ENCODE results near the gene ZFYVE19. TPM values are rescaled to one million over a fixed set of nuclear protein-coding genes. Genes with fewer than 3 reads are reported as not detected.
A peak's percentile ranks its signal among the peaks of the same experiment; 100 is the strongest.

ZFYVE19 gene
- total RNA-seq, 4 donors from 2014 or later = 61.2 to 91.6 (median 69.9) TPM

DNA sequence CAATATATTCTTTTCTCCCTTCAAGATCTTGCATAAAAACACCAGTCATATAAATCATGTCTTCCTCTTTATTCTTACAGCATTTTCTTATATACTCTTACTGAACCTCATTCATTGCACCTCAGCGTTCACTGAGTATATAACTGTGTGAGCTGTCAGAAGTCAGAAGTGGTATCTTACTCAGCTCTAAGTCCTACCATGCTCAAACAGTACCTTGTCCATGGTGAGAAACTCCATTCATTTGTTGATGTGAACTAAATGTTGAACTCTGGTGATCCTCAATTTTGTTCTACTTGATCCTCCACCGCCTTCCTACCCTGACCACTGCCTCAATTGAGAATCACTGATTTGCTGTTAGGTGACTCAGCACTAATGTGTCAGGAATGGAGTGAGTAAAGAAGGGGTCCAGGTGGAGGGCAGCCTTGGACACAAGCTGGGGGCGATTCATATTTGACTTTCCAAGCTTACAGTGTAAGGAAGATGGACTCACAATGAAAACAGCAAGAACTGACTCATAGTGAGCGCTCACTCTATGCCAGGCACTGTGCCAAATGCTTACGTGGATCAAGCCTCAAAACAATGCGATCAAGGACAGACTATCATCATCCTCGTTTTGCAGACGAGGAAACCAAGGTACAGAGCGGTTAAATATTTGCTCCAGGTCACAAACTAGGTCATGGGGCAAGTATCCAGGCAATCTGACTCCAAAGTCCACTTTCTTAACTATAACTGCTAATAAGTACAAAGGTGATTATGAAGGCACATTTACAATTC lies 13.5 kb upstream of the ZFYVE19 start:
- no peak overlapping the region for H3K4me3 ChIP-seq
- H3K4me1 ChIP-seq = peaks cover 0 to 77% (median 34%) of the 10 kb centered on the region in 4 donors

GRCh38 chr15:40796041-40796440 lies 10.8 kb upstream of the ZFYVE19 start:
- Histone ChIP-seq H3K4me3 (no peak overlapping the region), H3K9me3 (no peaks in the 10 kb centered on the region), H3K27ac (peak overlapping the region in 3 of 4 donors; percentile 2 to 78 (median 77)), H3K36me3 (no peaks in the 10 kb centered on the region), H3K27me3 (no peaks in the 10 kb centered on the region), H3K4me1 (peaks cover 0 to 61% (median 20%) of the 10 kb centered on the region in 4 donors)
- DNase-seq = no peak
- intact Hi-C loops (cut with DNase I; ENCODE audit: low total_unique reads) (no loop called here), in situ Hi-C loops (cut with MboI; ENCODE audit: low pct_ligation_motif_present in 1 of 4, low pct_unique_long_range_greater_than_20kb in 1 of 4, low sequenced_read_pairs in 3 of 4) (no loop called here)
- 75 to 82% methylated on average over 2 of the region's 2 CpGs for WGBS, 2 donors (ENCODE audit: low coverage in 1 of 2)
- TF ChIP-seq, protein P1, sequence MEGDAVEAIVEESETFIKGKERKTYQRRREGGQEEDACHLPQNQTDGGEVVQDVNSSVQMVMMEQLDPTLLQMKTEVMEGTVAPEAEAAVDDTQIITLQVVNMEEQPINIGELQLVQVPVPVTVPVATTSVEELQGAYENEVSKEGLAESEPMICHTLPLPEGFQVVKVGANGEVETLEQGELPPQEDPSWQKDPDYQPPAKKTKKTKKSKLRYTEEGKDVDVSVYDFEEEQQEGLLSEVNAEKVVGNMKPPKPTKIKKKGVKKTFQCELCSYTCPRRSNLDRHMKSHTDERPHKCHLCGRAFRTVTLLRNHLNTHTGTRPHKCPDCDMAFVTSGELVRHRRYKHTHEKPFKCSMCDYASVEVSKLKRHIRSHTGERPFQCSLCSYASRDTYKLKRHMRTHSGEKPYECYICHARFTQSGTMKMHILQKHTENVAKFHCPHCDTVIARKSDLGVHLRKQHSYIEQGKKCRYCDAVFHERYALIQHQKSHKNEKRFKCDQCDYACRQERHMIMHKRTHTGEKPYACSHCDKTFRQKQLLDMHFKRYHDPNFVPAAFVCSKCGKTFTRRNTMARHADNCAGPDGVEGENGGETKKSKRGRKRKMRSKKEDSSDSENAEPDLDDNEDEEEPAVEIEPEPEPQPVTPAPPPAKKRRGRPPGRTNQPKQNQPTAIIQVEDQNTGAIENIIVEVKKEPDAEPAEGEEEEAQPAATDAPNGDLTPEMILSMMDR (IDR thresholded peaks at IDR 0.05) = no peak
- TF ChIP-seq EP300 (IDR thresholded peaks at IDR 0.05; ENCODE audit: low read depth) = no peak

More for the DNA sequence above, 13.5 kb upstream of the ZFYVE19 start:
- intact Hi-C loops (cut with DNase I; ENCODE audit: low total_unique reads) = no loop called here
- TF ChIP-seq EP300 (IDR thresholded peaks at IDR 0.05; ENCODE audit: low read depth) (peak; percentile 57), POLR2A (IDR thresholded peaks at IDR 0.05) (no peak), POLR2AphosphoS5 (IDR thresholded peaks at IDR 0.05) (peak in 2 of 3 donors; percentile 68 to 72)
- peak; percentile 87 for DNase-seq
- H3K9me3 ChIP-seq = no peaks in the 10 kb centered on the region
- in situ Hi-C loops (cut with MboI; ENCODE audit: low pct_ligation_motif_present in 1 of 4, low pct_unique_long_range_greater_than_20kb in 1 of 4, low sequenced_read_pairs in 3 of 4) = no loop called here
- H3K36me3 ChIP-seq = no peaks in the 10 kb centered on the region
- 60 to 83% methylated on average over 1 to 9 of the region's 9 CpGs for WGBS, 2 donors (ENCODE audit: low coverage in 1 of 2)
- peak overlapping the region; percentile 67 to 78 (median 76) for H3K27ac ChIP-seq
- no peaks in the 10 kb centered on the region for H3K27me3 ChIP-seq

DNA sequence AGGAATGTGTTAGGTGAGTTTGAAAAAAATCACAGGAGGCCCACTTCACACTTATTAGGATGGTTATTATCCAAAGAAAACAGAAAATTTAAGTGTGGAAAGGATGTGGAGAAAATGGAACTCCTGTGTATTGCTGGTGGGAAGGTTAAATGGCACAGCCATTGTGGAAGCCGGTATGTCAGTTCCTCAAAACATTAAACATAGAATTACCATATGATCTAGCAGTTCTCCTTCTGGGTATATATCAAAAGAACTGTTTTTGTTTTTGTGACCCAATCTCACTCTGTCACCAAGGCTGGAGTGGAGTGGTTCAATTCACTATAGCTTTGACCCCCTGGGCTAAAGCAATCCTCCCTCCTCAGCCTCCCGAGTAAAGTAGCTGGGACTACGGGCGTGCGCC lies 10.4 kb upstream of the ZFYVE19 start:
- Histone ChIP-seq H3K4me3 (no peak overlapping the region), H3K27ac (peak overlapping the region in 1 of 4 donors; percentile 78), H3K9me3 (no peaks in the 10 kb centered on the region), H3K4me1 (peaks cover 0 to 57% (median 20%) of the 10 kb centered on the region in 4 donors), H3K27me3 (no peaks in the 10 kb centered on the region), H3K36me3 (no peaks in the 10 kb centered on the region)
- intact Hi-C loops (cut with DNase I; ENCODE audit: low total_unique reads) = no loop called here
- in situ Hi-C loops (cut with MboI; ENCODE audit: low pct_ligation_motif_present in 1 of 4, low pct_unique_long_range_greater_than_20kb in 1 of 4, low sequenced_read_pairs in 3 of 4) = no loop called here
- DNase-seq = no peak
- TF ChIP-seq, protein P1 (IDR thresholded peaks at IDR 0.05) = no peak
- TF ChIP-seq EP300 (IDR thresholded peaks at IDR 0.05; ENCODE audit: low read depth) (no peak), POLR2A (IDR thresholded peaks at IDR 0.05) (no peak), POLR2AphosphoS5 (IDR thresholded peaks at IDR 0.05) (no peak)
- 92 to 100% methylated on average over 5 of the region's 5 CpGs for WGBS, 2 donors (ENCODE audit: low coverage in 1 of 2)

- no peaks in the 10 kb centered on the region for H3K36me3 ChIP-seq
- intact Hi-C loops (cut with DNase I; ENCODE audit: low total_unique reads) (no loop called here), in situ Hi-C loops (cut with MboI; ENCODE audit: low pct_ligation_motif_present in 1 of 4, low pct_unique_long_range_greater_than_20kb in 1 of 4, low sequenced_read_pairs in 3 of 4) (no loop called here)
- no peak for DNase-seq
- TF ChIP-seq POLR2AphosphoS5 (IDR thresholded peaks at IDR 0.05) = no peak
- TF ChIP-seq EP300 (IDR thresholded peaks at IDR 0.05; ENCODE audit: low read depth) = no peak
- TF ChIP-seq, protein P1 (IDR thresholded peaks at IDR 0.05) = no peak
- TF ChIP-seq POLR2A (IDR thresholded peaks at IDR 0.05) = no peak
- H3K27me3 ChIP-seq = no peaks in the 10 kb centered on the region
- no peaks in the 10 kb centered on the region for H3K9me3 ChIP-seq
- WGBS, 2 donors (ENCODE audit: low coverage in 1 of 2) = 94 to 97% methylated on average over 3 of the region's 3 CpGs
- H3K4me3 ChIP-seq = no peak overlapping the region
- no peak overlapping the region for H3K27ac ChIP-seq
- peaks cover 0 to 40% (median 8%) of the 10 kb centered on the region in 4 donors for H3K4me1 ChIP-seq
These were observed 7.4 kb upstream of the ZFYVE19 start for GRCh38 chr15:40799523-40799922.

Measured in transverse colon (tissue), 4 donors.